Body of pancreas (tissue), 4 donors: ENCODE measurements around the gene FBN1.

ENCODE experiments used
- CTCF ChIP-seq, 7 experiments: fragments of 450-650 bp in 4 of 7; fragments of 200-600 bp in 3 of 7; sonication (generic) in 3 of 7; IDR thresholded peaks; one replicate each; pipeline ENCODE4 v1.5.1; 2016 to 2019; ENCODE audit warnings: antibody characterized with exemption in 7 of 7
- POLR2A ChIP-seq, 3 donors: fragments of 450-650 bp; IDR thresholded peaks; one replicate each; pipeline ENCODE4 v1.6.1; 2016; ENCODE audit warnings: antibody characterized with exemption in 3 of 3, mild to moderate bottlenecking in 2 of 3

DNA sequence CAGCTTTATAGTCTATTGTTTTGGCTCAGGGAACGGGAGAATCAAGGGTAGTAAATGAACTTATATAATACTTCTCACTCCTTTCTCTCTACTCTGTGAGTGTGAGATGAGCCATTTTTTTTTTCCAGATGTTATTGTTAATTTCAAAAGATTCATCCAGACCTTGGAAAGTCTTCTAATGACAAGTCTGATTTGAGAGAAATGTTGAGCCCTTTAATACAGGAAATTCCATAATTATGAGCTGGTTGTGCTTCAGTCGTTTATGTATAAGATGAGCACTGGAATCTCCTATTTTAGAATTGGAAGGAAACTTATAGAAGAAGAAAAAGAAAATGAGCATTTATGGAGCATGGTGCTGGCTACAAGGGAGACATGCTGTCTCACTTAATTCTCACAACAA lies 92.0 kb downstream of the FBN1 start:
- TF ChIP-seq CTCF (IDR thresholded peaks at IDR 0.05) = no peak
- no peak for TF ChIP-seq POLR2A (IDR thresholded peaks at IDR 0.05)
